Measurements from ENCODE around the gene IQGAP2. TPM values are rescaled to one million over a fixed set of nuclear protein-coding genes. Genes with fewer than 3 reads are reported as not detected.

IQGAP2 gene
- total RNA-seq, 1 donor: 0.36 TPM

- Histone ChIP-seq H3K4me1 (ENCODE audit: insufficient read depth, low read length) (peaks cover 13% of the 10 kb centered on the region), H3K27me3 (ENCODE audit: insufficient read depth, low read length) (no peaks in the 10 kb centered on the region), H2AFZ (ENCODE audit: low read length) (no peak overlapping the region), H3K4me3 (ENCODE audit: insufficient read depth, low read length) (no peak overlapping the region), H3K79me2 (ENCODE audit: insufficient read depth, low read length) (no peaks in the 10 kb centered on the region), H4K20me1 (ENCODE audit: insufficient read depth, low read length) (no peaks in the 10 kb centered on the region), H3K4me2 (ENCODE audit: insufficient read depth, low read length) (no peak overlapping the region), H3K9me3 (ENCODE audit: low read depth, low read length) (no peaks in the 10 kb centered on the region), H3K36me3 (ENCODE audit: insufficient read depth, low read length) (no peaks in the 10 kb centered on the region), H3K27ac (ENCODE audit: low read depth, low read length) (no peak overlapping the region)
- TF ChIP-seq CTCF (IDR thresholded peaks at IDR 0.05; ENCODE audit: extremely low read depth, low read depth, low read length): no peak
- no peak for DNase-seq (ENCODE audit: insufficient read length, low spot score, missing footprints)
These were observed 281.0 kb downstream of the IQGAP2 start for GRCh38 chr5:76683816-76684731.

GRCh38 chr5:76684756-76685519, 281.9 kb downstream of the IQGAP2 start:
- Histone ChIP-seq H3K27me3 (ENCODE audit: insufficient read depth, low read length) (no peaks in the 10 kb centered on the region), H2AFZ (ENCODE audit: low read length) (peak overlapping the region; percentile 15), H3K79me2 (ENCODE audit: insufficient read depth, low read length) (no peaks in the 10 kb centered on the region), H3K36me3 (ENCODE audit: insufficient read depth, low read length) (no peaks in the 10 kb centered on the region), H4K20me1 (ENCODE audit: insufficient read depth, low read length) (no peaks in the 10 kb centered on the region), H3K9me3 (ENCODE audit: low read depth, low read length) (no peaks in the 10 kb centered on the region), H3K4me1 (ENCODE audit: insufficient read depth, low read length) (peaks cover 22% of the 10 kb centered on the region), H3K27ac (ENCODE audit: low read depth, low read length) (no peak overlapping the region), H3K4me3 (ENCODE audit: insufficient read depth, low read length) (no peak overlapping the region), H3K4me2 (ENCODE audit: insufficient read depth, low read length) (no peak overlapping the region)
- DNase-seq (ENCODE audit: insufficient read length, low spot score, missing footprints): no peak
- TF ChIP-seq CTCF (IDR thresholded peaks at IDR 0.05; ENCODE audit: extremely low read depth, low read depth, low read length): no peak

GRCh38 chr5:76685704-76686103, 282.6 kb downstream of the IQGAP2 start:
- no peak overlapping the region for H3K27ac ChIP-seq (ENCODE audit: low read depth, low read length)
- H2AFZ ChIP-seq (ENCODE audit: low read length): no peak overlapping the region
- H4K20me1 ChIP-seq (ENCODE audit: insufficient read depth, low read length): no peaks in the 10 kb centered on the region
- no peak overlapping the region for H3K4me3 ChIP-seq (ENCODE audit: insufficient read depth, low read length)
- no peak for TF ChIP-seq CTCF (IDR thresholded peaks at IDR 0.05; ENCODE audit: extremely low read depth, low read depth, low read length)
- H3K36me3 ChIP-seq (ENCODE audit: insufficient read depth, low read length): no peaks in the 10 kb centered on the region
- H3K9me3 ChIP-seq (ENCODE audit: low read depth, low read length): no peaks in the 10 kb centered on the region
- no peaks in the 10 kb centered on the region for H3K79me2 ChIP-seq (ENCODE audit: insufficient read depth, low read length)
- no peak overlapping the region for H3K4me2 ChIP-seq (ENCODE audit: insufficient read depth, low read length)
- peaks cover 28% of the 10 kb centered on the region for H3K4me1 ChIP-seq (ENCODE audit: insufficient read depth, low read length)
- H3K27me3 ChIP-seq (ENCODE audit: insufficient read depth, low read length): no peaks in the 10 kb centered on the region
- no peak for DNase-seq (ENCODE audit: insufficient read length, low spot score, missing footprints)

- no peak for TF ChIP-seq CTCF (IDR thresholded peaks at IDR 0.05; ENCODE audit: extremely low read depth, low read depth, low read length)
- peaks cover 43% of the 10 kb centered on the region for H3K4me1 ChIP-seq (ENCODE audit: insufficient read depth, low read length)
- H4K20me1 ChIP-seq (ENCODE audit: insufficient read depth, low read length): no peaks in the 10 kb centered on the region
- no peak overlapping the region for H3K4me2 ChIP-seq (ENCODE audit: insufficient read depth, low read length)
- no peak overlapping the region for H3K4me3 ChIP-seq (ENCODE audit: insufficient read depth, low read length)
- H3K27ac ChIP-seq (ENCODE audit: low read depth, low read length): no peak overlapping the region
- no peaks in the 10 kb centered on the region for H3K36me3 ChIP-seq (ENCODE audit: insufficient read depth, low read length)
- no peak overlapping the region for H2AFZ ChIP-seq (ENCODE audit: low read length)
- H3K79me2 ChIP-seq (ENCODE audit: insufficient read depth, low read length): no peaks in the 10 kb centered on the region
- H3K27me3 ChIP-seq (ENCODE audit: insufficient read depth, low read length): no peaks in the 10 kb centered on the region
- no peak for DNase-seq (ENCODE audit: insufficient read length, low spot score, missing footprints)
- no peaks in the 10 kb centered on the region for H3K9me3 ChIP-seq (ENCODE audit: low read depth, low read length)
These were observed 285.1 kb downstream of the IQGAP2 start for GRCh38 chr5:76688212-76688611.

All from osteoblast (primary cell).